SHP77 (cell line): Measurements from ENCODE around the gene CACNA2D2.
"Not testable (repeated sequence)": the region's sequence is repeated elsewhere in the genome, so short reads cannot be mapped to it uniquely, and the experiment has no call there.

ENCODE experiments used
- DNase-seq, 2 experiments: peaks; one replicate each; lab custom pipeline; 2025; lab: John Stamatoyannopoulos, UW

The CACNA2D2 gene

DNA sequence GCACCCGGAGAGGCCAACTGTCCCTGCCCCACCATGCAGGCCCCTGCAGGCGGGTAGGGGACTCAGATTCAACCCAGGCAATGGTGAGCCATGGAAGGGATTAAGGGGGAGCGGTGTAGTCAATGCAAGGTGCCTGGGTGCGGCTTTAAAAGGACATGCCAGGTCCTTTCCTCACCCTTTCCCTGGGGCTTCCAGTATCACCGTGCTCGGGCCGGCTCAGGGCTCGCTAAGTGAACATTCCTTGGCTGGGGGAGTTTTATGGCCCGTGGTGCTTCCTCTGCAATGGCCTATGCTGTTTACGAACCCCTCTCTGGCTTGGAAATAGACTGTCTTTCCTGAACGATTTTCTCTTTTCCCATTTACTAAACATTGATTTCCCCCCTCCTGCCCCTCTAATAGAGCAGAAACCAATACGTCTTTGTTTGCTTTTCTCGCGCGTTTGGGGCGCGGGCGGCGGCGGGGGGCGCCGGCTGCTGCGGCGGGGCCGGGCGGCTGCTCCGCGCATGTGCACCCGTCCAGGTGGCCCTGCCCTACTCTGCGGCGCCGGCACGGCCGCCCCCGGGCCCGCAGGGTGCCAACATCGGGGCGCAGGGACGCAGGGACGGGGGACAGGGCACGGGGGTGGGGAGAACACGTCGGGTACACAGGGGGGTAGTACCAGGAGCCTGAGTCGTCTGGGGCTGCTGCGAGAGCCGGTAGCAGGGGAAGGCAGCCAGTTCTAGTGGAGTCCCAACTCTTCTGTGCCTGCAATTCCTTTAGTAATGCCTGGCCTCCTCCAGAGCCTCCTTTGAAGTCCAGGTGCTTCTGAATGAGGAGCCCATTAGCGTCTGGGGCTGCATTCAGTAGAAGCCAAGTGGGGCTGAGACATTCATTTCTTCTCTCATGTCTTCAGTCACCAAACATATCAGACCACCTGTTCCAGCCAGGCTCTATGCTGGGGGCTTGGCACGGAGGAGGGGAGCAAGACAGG lies 26.9 kb upstream of the CACNA2D2 start:
- no peak for DNase-seq

DNA sequence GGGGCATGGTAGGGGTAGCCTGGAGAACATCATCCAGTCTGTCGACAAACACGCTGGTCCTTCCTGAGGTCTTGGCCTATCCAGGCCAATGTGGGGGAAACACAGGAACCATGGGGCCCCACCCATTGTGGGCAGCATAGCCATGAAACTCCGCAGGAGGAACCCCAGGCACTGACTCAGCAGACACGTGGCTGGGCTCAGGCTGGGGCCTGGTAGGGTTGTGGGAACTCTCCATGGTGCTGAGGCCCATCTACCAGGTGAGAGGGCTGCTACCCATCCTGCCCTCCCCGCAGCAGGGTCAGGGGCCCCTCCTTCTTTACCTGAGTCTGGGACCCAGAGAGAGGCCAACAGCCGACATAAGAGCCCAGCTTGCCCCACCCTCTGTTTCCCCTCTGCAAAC lies 22.6 kb upstream of the CACNA2D2 start:
- DNase-seq, result no peak

DNA sequence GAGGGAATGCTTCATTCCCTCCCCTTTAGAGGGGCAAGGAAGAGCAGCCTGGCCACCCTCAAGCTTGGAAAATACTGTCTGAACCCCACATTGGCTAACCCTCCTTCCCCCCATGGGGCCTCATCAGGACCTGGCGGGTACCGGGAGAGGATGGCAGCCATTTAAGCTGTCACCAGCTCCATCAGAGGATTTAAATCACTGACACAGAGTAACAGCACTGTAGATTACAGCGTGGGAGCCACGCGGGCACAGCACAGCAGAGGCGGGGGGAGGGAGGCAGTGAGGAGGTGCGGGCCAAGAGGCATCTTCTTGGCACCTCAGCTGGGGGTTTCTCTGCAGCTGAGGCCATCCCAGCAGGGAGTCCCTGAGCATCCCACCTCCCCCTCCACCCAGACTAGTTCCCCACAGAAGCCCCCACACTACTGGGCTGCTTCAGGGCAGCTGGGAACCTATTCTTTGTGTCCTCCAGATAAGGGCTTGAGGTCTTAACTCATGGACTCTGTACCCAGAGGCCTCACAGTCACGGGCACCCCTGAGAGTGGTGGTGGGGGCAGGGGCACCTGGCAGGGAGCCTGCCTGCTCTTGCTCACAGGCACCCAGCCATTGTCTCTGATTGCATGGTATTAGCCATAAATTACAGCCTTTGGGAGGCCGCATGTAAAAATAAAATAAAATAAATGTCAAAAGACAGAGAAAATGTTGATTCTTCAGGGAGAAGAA lies 21.9 kb upstream of the CACNA2D2 start:
- DNase-seq, result no peak

DNA sequence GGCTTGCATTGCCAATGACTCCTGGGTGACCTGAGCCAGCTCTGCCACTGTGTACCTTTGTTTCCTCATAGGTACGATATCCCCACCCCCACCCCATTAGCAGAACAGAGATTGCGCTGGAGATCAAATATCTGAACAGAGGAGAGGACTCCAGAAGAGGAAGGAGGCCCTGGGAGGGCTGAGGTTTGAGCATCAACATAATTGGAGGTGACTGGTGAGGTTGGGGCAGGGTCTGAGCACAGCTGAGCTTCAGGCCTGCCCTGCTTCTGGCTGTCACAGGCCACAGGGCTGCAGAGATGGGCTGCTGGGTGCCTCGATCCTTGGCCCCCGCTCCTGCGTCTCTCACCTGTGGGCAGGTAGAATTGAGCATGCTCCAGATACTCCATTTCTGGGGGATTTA lies 21.3 kb upstream of the CACNA2D2 start:
- DNase-seq, result no peak

DNA sequence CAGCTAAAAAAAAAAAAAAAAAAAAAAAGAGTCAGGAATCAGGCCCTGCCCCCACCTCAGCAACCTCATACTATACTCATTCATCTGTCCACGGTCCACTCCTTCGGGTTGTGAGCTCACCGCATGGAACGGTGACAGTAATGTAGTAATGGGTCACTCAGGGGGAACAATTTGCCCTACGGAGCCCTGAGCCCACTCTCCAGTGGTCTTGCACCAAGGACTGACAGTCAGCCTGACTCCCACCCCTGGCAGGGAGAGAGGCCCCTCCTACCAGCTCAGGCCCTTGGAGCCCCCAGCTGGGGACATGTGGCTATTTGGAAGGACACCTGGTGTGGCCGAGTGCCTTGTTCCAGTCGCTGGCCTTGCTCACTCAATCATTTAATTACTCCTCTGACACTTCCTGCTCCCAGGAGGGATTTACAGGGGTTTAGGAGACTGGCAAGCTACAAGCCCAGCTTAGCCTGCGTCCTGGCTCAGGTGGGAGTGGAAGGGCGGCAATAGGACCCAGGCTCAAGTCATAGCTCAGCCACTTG lies 19.9 kb upstream of the CACNA2D2 start:
- no peak for DNase-seq

DNA sequence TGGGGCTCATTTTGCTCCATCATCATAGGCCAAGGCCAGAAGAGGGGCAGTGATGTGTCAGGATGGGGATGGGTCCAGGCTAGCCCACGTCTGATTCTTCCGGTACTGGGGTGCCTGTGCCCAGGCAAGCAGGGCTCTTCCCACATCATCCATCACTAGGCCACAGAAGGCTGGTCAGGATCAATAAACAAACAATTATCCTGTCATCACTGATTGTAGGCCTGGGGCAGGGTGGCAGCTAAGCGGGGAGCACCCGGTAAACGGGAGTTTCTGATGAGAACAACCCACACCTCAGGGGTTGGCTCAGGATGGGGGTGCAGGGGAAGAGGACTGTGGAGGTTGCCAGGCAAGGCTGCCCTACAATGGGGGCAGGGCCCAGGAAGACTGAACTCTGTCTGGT lies 18.1 kb upstream of the CACNA2D2 start:
- DNase-seq, result no peak

DNA sequence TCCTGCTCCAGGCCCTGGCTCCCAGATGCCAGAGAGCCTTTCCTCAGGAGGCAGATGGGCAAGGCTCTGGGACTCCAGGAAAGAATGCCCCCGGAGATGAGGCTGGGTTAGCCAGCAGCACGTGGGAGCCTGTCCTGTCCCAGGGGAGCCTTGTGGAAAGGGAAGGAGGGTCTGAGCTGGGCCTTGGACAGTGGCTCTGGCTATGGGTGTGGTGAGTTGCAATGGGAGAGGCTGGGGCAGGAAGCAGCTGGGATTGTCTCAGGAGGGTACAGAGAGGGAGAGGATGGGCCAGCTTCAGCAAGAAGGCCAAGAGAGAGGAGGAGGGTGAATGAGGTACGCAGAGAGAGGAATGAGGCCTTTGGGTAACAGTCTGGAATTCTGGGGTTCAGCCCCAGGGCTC lies 17.4 kb upstream of the CACNA2D2 start:
- no peak for DNase-seq

DNA sequence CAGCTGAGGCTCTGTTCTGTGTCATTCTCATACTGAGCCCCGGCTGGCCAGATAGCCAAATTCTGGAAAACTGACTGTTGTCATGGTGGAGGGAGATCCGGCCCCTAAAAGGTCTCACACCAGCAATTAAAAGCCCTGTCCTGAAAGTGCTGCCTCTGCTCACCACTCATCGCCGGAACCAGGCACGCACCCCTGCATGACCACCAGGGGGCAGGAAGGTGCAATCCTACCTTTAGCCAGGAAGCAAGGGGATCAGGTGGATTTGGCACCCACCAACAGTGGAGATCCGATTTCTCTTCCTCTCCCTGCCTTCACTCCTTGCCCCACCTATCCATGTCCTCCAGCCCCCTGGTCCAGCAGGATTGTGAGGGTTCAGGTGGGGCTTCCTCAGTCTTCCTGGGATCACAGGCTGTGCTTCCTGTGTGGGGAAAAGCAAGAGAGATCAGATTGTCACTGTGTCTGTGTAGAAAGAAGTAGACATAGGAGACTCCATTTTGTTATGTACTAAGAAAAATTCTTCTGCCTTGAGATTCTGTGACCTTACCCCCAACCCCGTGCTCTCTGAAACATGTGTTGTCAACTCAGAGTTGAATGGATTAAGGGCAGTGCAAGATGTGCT lies 16.1 kb upstream of the CACNA2D2 start:
- DNase-seq, result peak; percentile 38 to 68

DNA sequence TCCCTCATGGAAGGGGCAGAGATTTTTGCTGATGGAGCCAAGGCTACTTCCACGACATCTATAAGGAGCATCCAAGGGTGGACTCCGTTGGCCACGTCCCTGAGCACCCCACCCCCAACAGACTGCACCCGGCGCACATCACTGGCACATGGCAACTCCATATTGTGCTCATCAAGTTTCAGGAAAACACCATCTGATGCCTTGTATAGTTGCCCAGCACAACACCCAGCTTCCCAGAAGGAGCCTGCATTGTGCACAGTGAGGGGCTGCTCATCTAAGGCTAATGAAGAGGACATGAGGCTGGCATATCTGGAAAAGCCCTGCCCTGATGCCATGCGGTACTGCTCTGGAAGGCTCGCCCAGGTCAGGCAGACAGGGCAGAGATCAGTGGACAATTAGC lies 15.0 kb upstream of the CACNA2D2 start:
- no peak for DNase-seq

DNA sequence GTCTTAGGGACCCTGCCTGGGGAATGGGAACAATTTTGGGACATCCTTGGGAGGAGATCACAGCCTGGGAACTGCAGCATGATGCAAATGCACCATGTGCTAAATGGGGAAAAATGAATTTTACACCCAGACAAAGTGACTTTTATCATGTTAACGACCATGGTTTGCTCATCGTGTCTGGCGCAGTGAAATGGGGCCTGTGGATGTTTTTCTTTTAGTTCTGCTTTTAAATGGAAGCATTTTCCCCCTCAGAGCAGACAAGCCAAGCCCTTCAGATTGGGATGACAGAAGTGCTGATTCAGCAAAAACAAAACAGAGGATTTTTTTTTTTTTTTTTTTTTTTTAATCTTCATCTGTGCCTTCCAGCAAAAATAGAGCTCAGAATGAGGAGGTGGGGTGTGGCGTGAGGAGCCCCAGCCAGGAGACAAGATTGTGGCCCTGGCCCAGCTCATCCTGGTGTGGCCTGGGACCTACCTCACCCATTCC lies 14.3 kb upstream of the CACNA2D2 start:
- DNase-seq, result no peak

DNA sequence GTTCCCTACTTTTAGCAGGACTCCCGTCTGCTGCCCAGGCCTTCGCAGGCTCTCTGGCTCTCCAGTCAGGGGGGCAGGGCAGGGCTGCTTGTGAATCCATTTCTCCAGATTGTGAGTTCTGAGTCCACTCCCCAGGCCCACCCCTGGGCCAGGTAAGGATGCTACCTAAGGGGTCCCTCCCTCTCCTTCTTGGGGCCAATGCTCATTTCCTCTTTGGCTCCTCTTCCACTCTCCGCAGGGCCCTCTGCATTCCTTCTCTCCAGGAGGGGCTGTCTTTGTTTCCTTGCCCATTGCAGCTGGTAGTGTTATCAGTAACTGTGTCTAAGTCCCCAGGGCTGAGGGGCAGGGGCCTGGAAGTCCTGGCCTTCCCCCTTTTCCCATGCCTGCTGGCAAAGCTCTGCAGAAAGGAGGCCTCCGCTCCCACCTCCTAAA lies 13.0 kb upstream of the CACNA2D2 start:
- no peak for DNase-seq

DNA sequence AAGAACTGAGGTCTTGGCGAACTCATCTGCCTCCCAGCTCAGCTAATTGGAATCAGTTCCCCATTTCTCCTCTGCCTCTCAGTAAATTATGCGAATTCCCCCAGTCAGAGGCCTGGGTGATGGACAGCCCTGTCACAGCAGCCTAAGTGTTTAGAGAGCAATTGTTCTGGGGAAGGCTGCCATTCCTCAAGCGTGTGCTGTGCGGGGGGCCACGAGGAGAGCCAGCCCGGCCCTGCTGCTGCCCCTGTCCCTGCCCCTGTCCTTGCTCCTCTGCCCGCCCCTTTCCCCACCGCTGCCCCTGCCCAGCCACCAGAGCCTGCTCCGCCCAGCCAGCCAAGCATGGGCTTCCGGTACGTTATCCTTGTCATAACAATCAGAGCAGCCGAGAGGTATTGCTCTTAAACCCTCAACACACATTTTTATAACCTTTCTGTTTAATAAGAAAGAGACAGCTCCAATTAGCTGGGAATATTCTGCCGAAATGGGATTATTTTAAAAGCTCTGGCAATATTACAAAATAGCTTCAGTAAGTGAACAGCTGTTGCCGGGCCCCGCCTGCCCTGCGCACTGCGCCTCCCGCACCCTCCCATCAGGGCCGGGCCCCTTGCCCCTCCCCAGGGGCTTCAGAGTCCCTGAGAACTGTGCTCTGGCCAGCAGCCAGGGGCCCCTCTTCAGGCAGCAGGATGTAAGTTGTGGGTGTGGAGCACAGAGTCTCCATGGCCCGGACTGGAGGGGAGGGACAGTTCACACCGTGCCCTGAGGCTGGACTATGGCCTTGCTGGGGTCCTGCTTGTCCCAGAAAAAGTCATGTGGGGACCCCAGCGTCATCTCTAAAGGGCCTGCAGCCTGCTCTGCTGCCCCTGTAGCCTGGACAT lies 12.4 kb upstream of the CACNA2D2 start:
- peak; percentile 57 for DNase-seq

DNA sequence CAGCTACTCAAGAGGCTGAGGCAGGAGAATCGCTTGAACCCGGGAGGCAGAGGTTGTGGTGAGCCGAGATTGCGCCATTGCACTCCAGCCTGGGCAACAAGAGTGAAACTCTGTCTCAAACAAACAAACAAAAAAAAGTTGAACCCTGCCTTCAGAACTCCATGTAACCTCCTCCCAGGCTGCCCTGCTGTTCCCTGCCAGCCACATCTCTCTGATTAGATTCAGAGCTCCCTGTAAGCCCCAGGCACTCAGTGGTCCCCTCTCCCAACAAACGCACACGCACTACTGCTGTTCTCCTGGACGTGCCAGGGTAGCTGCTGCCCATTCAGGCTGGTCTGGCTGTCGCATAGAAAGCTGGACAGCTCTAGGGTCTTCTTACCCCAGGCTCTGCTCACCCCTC lies 9.5 kb upstream of the CACNA2D2 start:
- not testable (repeated sequence) for DNase-seq

DNA sequence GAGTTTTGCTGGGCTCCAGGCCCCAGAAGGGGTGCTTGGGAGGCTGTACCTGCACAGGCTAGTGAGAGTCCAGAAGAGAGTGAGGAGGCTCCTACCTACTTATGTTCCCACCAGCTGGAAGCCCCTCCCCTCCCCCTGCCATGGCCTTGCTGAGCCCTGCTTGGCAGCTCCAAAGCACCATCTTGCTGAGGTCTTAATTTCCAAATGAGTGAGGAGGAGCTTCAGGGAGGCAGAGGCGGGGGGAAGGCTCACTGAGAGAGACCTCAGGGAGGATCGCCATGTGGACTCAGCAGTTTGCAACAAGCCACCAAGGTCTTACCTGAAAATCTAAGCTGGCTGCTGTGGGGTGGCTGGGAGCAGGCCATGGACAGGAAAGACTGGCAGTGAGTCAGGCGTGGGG lies 8.7 kb upstream of the CACNA2D2 start:
- no peak for DNase-seq

DNA sequence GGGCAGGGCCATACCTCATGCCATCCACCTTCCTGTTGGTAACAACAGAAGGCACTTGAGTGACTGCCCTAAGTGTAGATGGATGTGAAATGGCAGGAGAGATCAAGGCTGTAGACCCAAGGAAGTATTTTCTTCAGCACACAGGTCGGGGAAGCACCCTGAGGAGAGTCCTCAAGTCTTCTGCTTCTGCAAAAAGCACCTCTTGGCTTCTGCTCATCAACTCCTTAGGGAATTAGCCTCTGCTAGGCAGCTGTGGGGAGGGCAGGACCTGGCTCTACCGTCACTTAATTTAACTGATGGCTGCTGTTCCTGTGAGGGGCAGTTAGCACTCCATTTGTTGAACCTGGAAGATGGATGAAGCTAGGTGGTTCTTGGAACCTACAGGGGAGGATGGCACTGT lies 6.9 kb upstream of the CACNA2D2 start:
- no peak for DNase-seq

DNA sequence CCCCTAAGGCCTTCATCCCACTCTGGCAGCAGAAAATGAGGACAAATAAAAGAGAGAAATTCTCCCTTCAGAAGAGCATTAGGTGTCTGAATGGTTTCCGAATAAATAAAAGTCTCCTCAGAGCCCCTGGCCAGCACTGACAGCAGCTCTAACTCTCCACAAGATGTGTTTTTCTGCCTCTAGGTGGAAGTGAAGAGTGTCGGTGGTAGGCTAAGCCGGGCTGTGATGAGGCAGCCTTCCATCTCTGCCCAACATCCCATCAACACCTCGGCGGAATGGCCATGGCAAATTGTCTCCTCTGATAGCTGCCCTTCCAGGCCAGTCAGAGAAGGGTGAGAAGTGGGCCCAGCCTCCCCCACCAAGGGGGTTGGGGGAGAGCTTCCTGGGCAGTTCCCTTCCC lies 6.3 kb upstream of the CACNA2D2 start:
- no peak for DNase-seq

DNA sequence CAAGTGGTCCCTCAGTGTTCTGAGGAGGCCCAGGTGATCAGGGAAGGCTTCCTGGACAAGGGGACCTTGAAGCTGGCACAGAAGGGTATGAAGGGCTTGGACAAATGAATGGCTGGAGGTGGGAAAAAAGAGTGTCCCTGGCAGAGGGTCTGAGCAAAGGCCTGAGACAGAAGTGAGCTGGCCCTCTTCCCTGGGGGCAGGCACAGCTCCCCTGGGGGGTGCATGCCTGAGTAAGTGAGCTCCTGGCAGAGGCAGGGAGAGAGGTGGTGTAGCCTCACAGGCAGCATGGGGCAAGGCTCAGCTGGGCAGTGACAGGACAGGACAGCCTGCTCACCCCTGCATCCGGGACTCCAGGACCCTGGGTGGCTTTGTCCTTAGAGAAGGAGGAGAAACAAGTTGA lies 5.4 kb upstream of the CACNA2D2 start:
- no peak for DNase-seq

DNA sequence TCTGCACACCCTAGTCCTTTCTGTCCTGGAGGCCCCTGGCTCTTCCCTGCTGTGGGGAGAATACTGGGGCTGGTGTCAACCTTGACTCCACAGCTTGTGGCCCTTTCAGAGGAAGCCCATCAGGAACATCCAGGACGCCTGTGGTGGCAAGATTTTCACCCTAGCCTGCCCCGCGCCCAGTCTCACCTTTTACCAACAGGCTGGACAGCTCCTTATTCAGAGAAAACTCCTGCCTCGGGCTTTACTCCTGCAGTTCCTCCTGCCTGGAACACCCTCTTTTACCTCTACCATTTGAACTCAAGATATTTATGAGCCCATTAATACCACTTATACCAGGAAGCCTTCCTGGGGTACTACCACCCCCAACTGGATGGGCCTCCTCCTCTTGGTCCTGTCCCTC lies 2.7 kb upstream of the CACNA2D2 start:
- no peak for DNase-seq

DNA sequence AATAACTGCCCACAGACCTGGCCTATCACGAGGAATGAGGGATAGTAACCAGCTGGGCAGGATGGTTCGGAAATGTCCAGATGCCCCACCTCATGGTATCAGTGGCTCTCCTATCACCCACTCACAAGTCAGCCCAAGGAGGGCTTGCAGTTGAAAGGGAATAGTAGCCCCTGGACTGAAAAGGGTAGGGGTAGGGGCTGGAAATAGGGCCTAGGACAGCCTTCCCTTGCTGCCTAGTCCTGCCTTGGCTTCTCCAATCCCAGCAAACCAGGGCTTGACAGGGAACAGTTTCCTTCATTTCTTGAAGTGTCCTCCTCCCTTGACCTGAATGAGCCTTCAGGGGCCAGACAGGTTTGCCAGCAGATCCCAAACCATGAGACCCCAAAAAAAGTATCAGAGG lies 1.2 kb upstream of the CACNA2D2 start:
- DNase-seq, result no peak

DNA sequence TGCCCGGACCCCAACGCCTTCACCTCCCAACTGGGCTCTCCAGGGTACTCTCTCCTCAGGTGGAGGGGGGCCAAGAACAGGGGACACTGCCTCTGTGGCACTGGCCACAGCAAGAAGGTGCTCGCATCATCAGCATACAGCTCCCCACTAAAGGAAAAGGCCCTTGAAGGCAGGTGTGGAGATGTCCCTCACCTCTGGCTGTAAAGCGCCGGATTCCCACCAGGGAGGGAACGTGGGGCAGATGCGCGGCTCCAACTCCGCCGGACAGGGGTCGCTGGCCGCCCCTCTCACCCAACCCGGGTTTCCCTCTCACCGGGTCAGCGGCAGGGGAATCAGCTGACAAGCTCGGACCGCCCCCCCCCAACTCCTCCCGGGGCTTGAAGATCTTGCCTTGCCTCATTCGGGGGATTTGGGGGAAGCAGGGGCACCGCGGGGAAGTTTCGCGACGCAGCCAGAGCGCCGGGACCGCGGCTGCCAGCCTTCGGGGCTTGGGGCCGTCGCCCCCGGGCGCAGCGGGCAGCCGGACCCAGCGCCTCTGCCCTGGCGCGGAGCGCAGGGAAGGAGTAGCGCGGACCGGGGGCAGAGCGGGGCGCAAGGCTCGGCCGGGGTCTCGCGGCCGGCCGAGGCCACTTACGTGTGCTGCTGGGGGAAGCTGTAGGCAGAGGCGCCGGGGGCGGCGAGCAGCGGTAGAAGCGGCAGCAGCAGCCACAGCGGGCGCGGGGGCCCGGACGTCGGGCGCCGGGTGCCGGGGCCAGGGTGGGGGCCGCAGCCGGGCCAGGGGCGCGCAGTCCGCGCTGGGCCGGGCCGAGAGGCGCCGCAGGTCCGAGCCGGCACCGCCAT lies 630 bp downstream of the CACNA2D2 start:
- no peak for DNase-seq

DNA sequence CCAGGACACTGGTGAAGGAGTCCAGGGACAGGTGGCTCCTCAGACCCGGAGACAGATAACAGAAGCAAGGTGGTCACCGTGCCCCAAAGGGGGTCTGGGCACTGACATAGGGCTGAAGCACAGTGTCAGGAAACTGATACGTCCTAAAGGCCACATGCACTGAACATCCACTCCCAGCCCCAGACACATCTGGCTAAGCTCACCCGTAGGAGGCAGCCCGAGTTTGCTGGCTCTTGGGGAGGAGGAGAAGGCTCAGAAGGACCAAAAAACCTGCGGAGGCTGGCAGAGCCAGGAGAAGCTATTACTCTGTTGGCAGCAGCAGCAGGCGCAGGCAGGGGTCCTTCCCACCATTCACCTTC lies 1.2 kb downstream of the CACNA2D2 start:
- DNase-seq, result no peak
